Mucosa of descending colon (tissue), 3 donors: ENCODE results near the gene CMYA5. TPM values are rescaled to one million over a fixed set of nuclear protein-coding genes. Genes with fewer than 3 reads are reported as not detected.
"Not testable (repeated sequence)": the region's sequence is repeated elsewhere in the genome, so short reads cannot be mapped to it uniquely, and the experiment has no call there.

Source experiments
- ATAC-seq: fragments of 200-7000 bp; cut with Tn5 transposase; one replicate; pipeline ENCODE4 v1.9.1; 2020; ENCODE audit warnings: mild to moderate bottlenecking, moderate library complexity
- DNase-seq, 3 donors: peaks; one replicate each; pipeline ENCODE4 v3.0.0-alpha.2; 2020
- H3K36me3 ChIP-seq: fragments of 200-600 bp; one replicate; pipeline ENCODE4 v1.8.0; 2021; ENCODE audit warnings: low read depth, mild to moderate bottlenecking
- H3K4me1 ChIP-seq: fragments of 200-600 bp; one replicate; pipeline ENCODE4 v1.8.0; 2021; ENCODE audit warnings: low read depth, mild to moderate bottlenecking
- H3K4me3 ChIP-seq: fragments of 200-600 bp; one replicate; pipeline ENCODE4 v1.8.0; 2021; ENCODE audit warnings: mild to moderate bottlenecking
- H3K9me3 ChIP-seq: fragments of 200-600 bp; one replicate; pipeline ENCODE4 v1.8.0; 2021; ENCODE audit warnings: mild to moderate bottlenecking
- intact Hi-C, 2 donors: fragments of 100-400 bp; cut with DNase I in 1 of 2; cut with micrococcal nuclease in 1 of 2; formaldehyde crosslinking; loops; one replicate each; pipeline versions ENCODE4 v1.11.0 to v1.11.1; 2022; cut with DNase I, micrococcal nuclease
- total RNA-seq, 3 donors: library from RNA; stranded (reverse); fragmentation: NEBNext Ultra II Directional in 2 of 3; extraction: Animal tissue kit (Norgen Biotek cat#: 25700) in 2 of 3; gene quantifications; one replicate each; pipeline versions ENCODE4 v1.2.1 to v1.2.4, GENCODE V29; 2021 to 2023
- TF ChIP-seq, protein P1 (sequence below): fragments of 200-600 bp; IDR thresholded peaks from one replicate; pipeline ENCODE4 v1.8.0; 2022; ENCODE audit warnings: antibody characterized with exemption, mild to moderate bottlenecking
- donor health status: DM: no; HTN: no; CAD: no; lungs with moderate emphysema.
- donor health status: DM: no; HTN: no; CAD: no.
- donor health status: DM: no; HTN: yes; CAD: no.

CMYA5 gene
- total RNA-seq, 3 donors from 2014 or later = 0.55 to 3.3 (median 1.1) TPM

DNA sequence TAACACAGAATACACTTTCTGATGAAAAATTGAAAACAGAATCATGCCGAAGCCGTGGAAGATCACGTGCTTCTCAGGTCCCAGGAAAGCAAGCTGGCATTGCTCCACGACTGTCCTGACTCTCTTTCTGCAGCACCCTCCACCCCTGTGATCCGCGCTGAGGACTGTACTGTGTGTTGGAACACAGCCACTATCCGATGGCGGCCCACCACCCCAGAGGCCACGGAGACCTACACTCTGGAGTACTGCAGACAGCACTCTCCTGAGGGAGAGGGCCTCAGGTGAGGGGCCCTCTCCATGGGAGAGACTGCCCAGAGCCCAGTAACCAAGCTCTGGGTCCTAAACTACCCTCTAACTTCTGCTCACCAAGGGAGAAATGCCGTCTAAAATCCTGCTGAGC lies 73.3 kb downstream of the CMYA5 start:
- Histone ChIP-seq H3K9me3 (no peaks in the 10 kb centered on the region), H3K36me3 (no peaks in the 10 kb centered on the region), H3K4me1 (no peaks in the 10 kb centered on the region), H3K4me3 (no peak overlapping the region)
- intact Hi-C loops = no loop called here
- DNase-seq (no peak), ATAC-seq (no peak)
- TF ChIP-seq, protein P1, sequence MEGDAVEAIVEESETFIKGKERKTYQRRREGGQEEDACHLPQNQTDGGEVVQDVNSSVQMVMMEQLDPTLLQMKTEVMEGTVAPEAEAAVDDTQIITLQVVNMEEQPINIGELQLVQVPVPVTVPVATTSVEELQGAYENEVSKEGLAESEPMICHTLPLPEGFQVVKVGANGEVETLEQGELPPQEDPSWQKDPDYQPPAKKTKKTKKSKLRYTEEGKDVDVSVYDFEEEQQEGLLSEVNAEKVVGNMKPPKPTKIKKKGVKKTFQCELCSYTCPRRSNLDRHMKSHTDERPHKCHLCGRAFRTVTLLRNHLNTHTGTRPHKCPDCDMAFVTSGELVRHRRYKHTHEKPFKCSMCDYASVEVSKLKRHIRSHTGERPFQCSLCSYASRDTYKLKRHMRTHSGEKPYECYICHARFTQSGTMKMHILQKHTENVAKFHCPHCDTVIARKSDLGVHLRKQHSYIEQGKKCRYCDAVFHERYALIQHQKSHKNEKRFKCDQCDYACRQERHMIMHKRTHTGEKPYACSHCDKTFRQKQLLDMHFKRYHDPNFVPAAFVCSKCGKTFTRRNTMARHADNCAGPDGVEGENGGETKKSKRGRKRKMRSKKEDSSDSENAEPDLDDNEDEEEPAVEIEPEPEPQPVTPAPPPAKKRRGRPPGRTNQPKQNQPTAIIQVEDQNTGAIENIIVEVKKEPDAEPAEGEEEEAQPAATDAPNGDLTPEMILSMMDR = no peak

DNA sequence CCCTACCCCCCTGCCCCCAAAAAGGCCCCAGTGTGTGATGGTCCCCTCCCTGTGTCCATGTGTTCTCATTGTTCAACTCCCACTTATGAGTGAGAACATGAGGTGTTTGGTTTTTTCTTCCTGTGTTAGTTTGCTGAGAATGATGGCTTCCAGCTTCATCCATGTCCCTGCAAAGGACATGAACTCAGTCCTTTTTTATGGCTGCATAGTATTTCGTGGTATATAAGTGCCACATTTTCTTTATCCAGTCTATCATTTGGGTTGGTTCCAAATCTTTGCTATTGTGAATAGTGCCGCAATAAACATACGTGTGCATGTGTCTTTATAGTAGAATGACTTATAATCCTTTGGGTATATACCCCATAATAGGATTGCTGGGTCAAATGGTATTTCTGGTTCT lies 74.5 kb downstream of the CMYA5 start:
- intact Hi-C loops, H3K4me1 ChIP-seq, DNase-seq, ATAC-seq, H3K36me3 ChIP-seq, H3K9me3 ChIP-seq, H3K4me3 ChIP-seq: not testable (repeated sequence)

DNA sequence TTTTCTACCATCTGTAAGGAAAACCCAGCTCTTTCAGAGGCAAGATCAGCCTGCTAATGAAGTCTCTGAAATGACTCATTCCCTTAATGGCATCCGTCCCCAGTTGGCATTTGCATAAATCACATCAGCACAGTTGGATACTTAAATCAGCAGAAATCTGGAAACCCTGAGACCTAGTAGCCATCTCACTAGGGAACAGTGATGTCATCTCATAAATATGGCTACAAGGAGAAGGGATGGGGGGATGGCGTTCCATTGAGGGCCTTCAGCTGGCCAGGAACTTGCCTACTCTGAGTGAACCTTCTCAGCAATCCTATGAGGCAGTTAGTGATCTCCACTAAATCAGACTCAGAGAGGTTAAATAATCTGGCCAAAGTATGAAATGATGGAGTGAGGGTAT lies 81.8 kb downstream of the CMYA5 start:
- no peaks in the 10 kb centered on the region for H3K9me3 ChIP-seq
- DNase-seq (no peak), ATAC-seq (no peak)
- intact Hi-C loops = no loop called here
- no peaks in the 10 kb centered on the region for H3K36me3 ChIP-seq
- no peaks in the 10 kb centered on the region for H3K4me1 ChIP-seq
- H3K4me3 ChIP-seq = no peak overlapping the region
- TF ChIP-seq, protein P1 = no peak

DNA sequence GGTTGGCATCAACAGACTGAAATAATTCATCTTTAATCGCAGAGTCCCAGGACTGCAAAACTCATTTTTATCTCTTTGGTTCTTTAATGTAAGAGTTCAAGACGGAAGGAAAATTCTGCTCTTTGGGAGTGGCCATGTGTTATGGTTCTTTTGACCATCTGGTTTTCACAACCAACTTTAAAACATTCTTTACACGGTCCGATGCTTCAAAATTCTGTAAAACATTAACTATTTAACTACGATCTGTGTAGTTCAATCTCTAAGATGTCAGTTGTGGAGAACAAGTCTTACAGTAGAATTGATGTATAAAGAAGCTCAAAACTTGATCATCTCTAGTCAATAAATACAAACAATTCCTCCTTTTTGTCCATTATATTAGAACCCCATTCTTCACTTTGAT lies 83.0 kb downstream of the CMYA5 start:
- ATAC-seq = no peak
- H3K36me3 ChIP-seq = no peaks in the 10 kb centered on the region
- TF ChIP-seq, protein P1 = no peak
- DNase-seq = no peak
- no peaks in the 10 kb centered on the region for H3K9me3 ChIP-seq
- intact Hi-C loops = no loop called here
- H3K4me3 ChIP-seq = no peak overlapping the region
- H3K4me1 ChIP-seq = no peaks in the 10 kb centered on the region

DNA sequence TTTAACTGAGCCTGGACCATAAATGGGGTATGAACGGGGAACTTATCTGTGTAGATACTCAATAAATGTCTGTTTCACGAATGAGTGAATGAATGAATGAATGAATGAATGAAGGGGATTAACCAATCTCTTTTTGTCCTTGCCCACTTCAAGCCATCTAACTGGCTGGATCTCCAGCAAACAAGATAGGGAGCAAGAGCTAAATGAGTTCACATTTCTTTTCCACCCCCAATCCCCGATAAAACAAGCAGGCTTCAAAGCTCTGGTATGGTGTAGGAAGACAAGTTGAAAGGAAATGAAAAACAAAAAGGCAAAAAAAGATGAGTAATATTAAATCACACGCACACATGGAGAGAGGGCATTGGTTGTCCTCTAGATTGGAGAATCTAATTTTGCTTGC lies 84.0 kb downstream of the CMYA5 start:
- intact Hi-C loops = no loop called here
- no peak for DNase-seq
- H3K36me3 ChIP-seq = no peaks in the 10 kb centered on the region
- TF ChIP-seq, protein P1 = no peak
- H3K9me3 ChIP-seq = no peaks in the 10 kb centered on the region
- H3K4me1 ChIP-seq = no peaks in the 10 kb centered on the region
- H3K4me3 ChIP-seq = no peak overlapping the region
- no peak for ATAC-seq

DNA sequence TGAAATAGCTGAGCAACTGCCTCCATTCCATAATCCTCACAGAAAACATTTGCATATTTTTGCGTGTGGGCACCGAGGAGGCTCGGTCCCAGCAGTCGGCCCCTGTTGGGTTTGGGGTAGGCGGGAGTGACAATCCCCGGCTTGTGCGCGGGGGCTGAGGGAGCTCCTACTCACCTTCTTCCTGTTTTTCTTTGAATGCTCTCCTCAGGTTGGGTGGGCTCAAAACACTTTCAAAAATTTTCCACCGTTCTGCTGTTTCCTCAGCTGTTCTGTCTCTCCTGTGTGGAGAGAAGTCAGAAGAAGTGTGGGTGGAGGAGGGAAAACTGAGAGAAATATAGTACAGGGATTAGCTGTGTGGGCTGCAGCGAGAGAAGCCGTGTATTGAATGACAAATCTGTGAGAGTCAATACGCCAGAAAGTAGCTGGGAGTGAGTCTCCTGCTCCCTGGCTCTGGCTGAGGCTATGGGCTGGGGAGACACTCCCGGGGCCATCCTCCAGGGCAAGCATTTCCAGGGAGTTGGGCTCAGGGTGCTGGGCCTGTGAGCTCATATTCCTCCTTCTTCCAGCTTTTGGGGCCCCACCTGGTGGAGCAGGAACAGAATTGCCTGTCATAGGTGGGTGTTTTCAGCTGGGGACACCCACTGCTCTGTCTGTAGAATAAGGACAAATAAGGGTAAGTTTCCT lies 84.7 kb downstream of the CMYA5 start:
- DNase-seq (no peak), ATAC-seq (no peak)
- intact Hi-C loops = no loop called here
- Histone ChIP-seq H3K9me3 (no peaks in the 10 kb centered on the region), H3K4me1 (no peaks in the 10 kb centered on the region), H3K4me3 (no peak overlapping the region), H3K36me3 (no peaks in the 10 kb centered on the region)
- TF ChIP-seq, protein P1 = no peak
